Measurements from ENCODE around the gene VWA1.

GRCh38 chr1:1385931-1386330 is 49.6 kb upstream of the VWA1 start:
- TF ChIP-seq, protein P1, sequence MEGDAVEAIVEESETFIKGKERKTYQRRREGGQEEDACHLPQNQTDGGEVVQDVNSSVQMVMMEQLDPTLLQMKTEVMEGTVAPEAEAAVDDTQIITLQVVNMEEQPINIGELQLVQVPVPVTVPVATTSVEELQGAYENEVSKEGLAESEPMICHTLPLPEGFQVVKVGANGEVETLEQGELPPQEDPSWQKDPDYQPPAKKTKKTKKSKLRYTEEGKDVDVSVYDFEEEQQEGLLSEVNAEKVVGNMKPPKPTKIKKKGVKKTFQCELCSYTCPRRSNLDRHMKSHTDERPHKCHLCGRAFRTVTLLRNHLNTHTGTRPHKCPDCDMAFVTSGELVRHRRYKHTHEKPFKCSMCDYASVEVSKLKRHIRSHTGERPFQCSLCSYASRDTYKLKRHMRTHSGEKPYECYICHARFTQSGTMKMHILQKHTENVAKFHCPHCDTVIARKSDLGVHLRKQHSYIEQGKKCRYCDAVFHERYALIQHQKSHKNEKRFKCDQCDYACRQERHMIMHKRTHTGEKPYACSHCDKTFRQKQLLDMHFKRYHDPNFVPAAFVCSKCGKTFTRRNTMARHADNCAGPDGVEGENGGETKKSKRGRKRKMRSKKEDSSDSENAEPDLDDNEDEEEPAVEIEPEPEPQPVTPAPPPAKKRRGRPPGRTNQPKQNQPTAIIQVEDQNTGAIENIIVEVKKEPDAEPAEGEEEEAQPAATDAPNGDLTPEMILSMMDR (IDR thresholded peaks at IDR 0.05), result no peak
- no peak for TF ChIP-seq POLR2AphosphoS5 (IDR thresholded peaks at IDR 0.05)
- TF ChIP-seq POLR2A (IDR thresholded peaks at IDR 0.05), result no peak

Measured in suprapubic skin (tissue), 4 donors.